Stomach (tissue), 9 donors: Measurements from ENCODE around the gene TCF7L1. TPM values are rescaled to one million over a fixed set of nuclear protein-coding genes. Genes with fewer than 3 reads are reported as not detected.

ENCODE experiments used
- DNase-seq, 2 donors: peaks; one replicate each; pipeline versions ENCODE4 v3.0.0 to v3.0.0-alpha.2; 2013 to 2019
- H3K27ac ChIP-seq, 5 donors: fragments of 200-600 bp in 4 of 5; sonication (generic) in 4 of 5; one replicate each; pipeline ENCODE4 v1.5.1; 2013 to 2019; ENCODE audit warnings: mild to moderate bottlenecking in 1 of 5, moderate library complexity in 1 of 5
- H3K27me3 ChIP-seq, 3 donors: fragments of 200-600 bp; sonication (generic); one replicate each; pipeline ENCODE4 v1.5.1; 2017 to 2019; ENCODE audit warnings: mixed run types in 1 of 3
- H3K36me3 ChIP-seq, 4 donors: fragments of 200-600 bp; sonication (generic); 1 replicate in 3 of 4; 2 replicates in 1 of 4; pipeline ENCODE4 v1.5.1; 2016 to 2019
- H3K4me1 ChIP-seq, 4 donors: fragments of 200-600 bp; sonication (generic); one replicate each; pipeline ENCODE4 v1.5.1; 2016 to 2019
- H3K4me3 ChIP-seq, 4 donors: fragments of 200-600 bp; sonication (generic) in 3 of 4; one replicate each; pipeline ENCODE4 v1.5.1; 2016 to 2019; ENCODE audit warnings: mild to moderate bottlenecking in 1 of 4
- H3K9me3 ChIP-seq, 4 donors: fragments of 200-600 bp; sonication (generic); one replicate each; pipeline ENCODE4 v1.5.1; 2016 to 2019
- EP300 ChIP-seq: sonication (generic); formaldehyde crosslinking; IDR thresholded peaks from one replicate; pipeline ENCODE4 v1.6.1; 2017; ENCODE audit warnings: antibody characterized with exemption
- POLR2A ChIP-seq, 4 donors: fragments of 450-650 bp; IDR thresholded peaks; one replicate each; pipeline ENCODE4 v1.6.1; 2016; ENCODE audit warnings: antibody characterized with exemption in 4 of 4, control low read depth in 2 of 4, mild to moderate bottlenecking in 1 of 4, moderate library complexity in 1 of 4
- POLR2AphosphoS5 ChIP-seq, 3 donors: sonication (generic); formaldehyde crosslinking; IDR thresholded peaks; one replicate each; pipeline ENCODE4 v1.6.1; 2016; ENCODE audit warnings: antibody characterized with exemption in 3 of 3
- WGBS, 5 donors: extraction: QIAGEN DNeasy Blood & Tissue Kit in 3 of 5; methylation state at CpG; one replicate each; pipeline versions ENCODE4 v1.1.5 to v1.1.7; 2013 to 2018; 5-methylcytosine and 5-hydroxymethylcytosine counted together
- intact Hi-C: fragments of 100-400 bp; cut with DNase I; formaldehyde crosslinking; loops from one replicate; pipeline ENCODE4 v1.15.1; 2023; ENCODE audit warnings: low total_unique reads
- polyA plus RNA-seq, 3 donors: library from polyadenylated mRNA; stranded (reverse); fragments of 200-250 nt; gene quantifications; one replicate each; pipeline ENCODE4 v1.2.3, GENCODE V29; 2013
- total RNA-seq, 5 donors: library from RNA; depleted of rRNA; stranded (reverse); fragments of >200 nt; gene quantifications; one replicate each; pipeline versions ENCODE4 v1.1.0 to v1.2.3, GENCODE V29; 2014 to 2016
- TF ChIP-seq, protein P1 (sequence below), 7 experiments: fragments of 450-650 bp in 4 of 7; fragments of 200-600 bp in 3 of 7; sonication (generic) in 3 of 7; IDR thresholded peaks; one replicate each; pipeline ENCODE4 v1.5.1; 2016 to 2019; ENCODE audit warnings: antibody characterized with exemption in 7 of 7, control low read depth in 2 of 7, mild to moderate bottlenecking in 1 of 7
- donor health status: healthy with polysubstance abuse.
- donor health status: Bipolar disorder and iron deficiency.
- donor health status: healthy.

TCF7L1 gene
- total and polyA plus RNA-seq, 8 donors = 0.45 to 8.3 (median 4.9) TPM; not detected in 1

DNA sequence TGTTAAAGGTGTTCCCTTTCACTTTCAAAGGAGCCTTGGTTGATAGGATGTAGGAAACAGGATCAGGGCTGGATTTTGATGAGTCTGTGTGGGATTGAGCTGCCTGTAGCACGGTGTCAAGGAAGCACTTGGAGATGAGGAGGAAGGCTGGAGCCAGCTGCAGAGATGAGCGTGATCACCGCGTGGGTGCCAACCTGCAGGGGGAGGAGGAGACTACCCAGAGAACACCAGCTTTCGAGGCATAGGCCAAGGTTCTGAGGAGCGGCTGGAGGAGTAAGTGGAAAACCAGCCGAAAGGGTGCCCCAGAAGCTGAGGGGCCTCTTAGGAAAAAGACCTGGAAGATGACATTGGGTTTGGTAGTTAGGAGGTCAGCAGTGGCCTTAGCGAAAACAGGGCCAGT is 130.4 kb downstream of the TCF7L1 start:
- Histone ChIP-seq H3K9me3 (no peaks in the 10 kb centered on the region), H3K27ac (no peak overlapping the region), H3K4me1 (peaks cover 0 to 39% (median 20%) of the 10 kb centered on the region in 4 donors), H3K27me3 (no peaks in the 10 kb centered on the region), H3K36me3 (no peaks in the 10 kb centered on the region), H3K4me3 (no peak overlapping the region)
- no peak for TF ChIP-seq POLR2A (IDR thresholded peaks at IDR 0.05)
- no peak for TF ChIP-seq EP300
- no peak for TF ChIP-seq POLR2AphosphoS5 (IDR thresholded peaks at IDR 0.05)
- TF ChIP-seq, protein P1, sequence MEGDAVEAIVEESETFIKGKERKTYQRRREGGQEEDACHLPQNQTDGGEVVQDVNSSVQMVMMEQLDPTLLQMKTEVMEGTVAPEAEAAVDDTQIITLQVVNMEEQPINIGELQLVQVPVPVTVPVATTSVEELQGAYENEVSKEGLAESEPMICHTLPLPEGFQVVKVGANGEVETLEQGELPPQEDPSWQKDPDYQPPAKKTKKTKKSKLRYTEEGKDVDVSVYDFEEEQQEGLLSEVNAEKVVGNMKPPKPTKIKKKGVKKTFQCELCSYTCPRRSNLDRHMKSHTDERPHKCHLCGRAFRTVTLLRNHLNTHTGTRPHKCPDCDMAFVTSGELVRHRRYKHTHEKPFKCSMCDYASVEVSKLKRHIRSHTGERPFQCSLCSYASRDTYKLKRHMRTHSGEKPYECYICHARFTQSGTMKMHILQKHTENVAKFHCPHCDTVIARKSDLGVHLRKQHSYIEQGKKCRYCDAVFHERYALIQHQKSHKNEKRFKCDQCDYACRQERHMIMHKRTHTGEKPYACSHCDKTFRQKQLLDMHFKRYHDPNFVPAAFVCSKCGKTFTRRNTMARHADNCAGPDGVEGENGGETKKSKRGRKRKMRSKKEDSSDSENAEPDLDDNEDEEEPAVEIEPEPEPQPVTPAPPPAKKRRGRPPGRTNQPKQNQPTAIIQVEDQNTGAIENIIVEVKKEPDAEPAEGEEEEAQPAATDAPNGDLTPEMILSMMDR (IDR thresholded peaks at IDR 0.05) = no peak
- WGBS, 5 donors = 85 to 94% (median 89%) methylated on average over 8 of the region's 8 CpGs
- intact Hi-C loops = no loop called here
- no peak for DNase-seq

DNA sequence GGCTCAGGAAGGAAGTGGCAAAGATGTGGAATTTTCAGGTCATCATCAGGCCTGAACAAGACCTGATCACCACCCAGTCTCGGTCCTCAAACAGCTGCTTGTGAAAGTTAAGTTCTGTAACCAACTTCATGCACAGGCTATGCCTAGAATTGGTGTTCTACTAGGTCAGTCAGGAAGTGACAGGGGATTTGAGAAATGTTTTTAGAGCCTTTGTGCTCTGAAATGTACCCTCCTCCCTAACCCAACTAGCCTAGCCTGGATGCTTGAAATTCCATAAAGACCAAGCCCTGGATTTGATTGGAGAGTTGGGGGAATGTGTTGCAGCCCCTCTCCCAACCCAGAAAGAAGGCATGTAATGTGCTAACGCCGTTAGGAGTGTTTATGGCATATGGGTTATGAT is 131.3 kb downstream of the TCF7L1 start:
- Histone ChIP-seq H3K36me3 (no peaks in the 10 kb centered on the region), H3K9me3 (no peaks in the 10 kb centered on the region), H3K27me3 (no peaks in the 10 kb centered on the region), H3K4me1 (peaks cover 0 to 31% (median 14%) of the 10 kb centered on the region in 4 donors), H3K27ac (no peak overlapping the region), H3K4me3 (no peak overlapping the region)
- DNase-seq = no peak
- 77 to 93% (median 89%) methylated on average over 3 of the region's 3 CpGs for WGBS, 5 donors
- intact Hi-C loops = no loop called here
- TF ChIP-seq POLR2AphosphoS5 (IDR thresholded peaks at IDR 0.05) (no peak), EP300 (no peak), POLR2A (IDR thresholded peaks at IDR 0.05) (no peak)
- TF ChIP-seq, protein P1 (IDR thresholded peaks at IDR 0.05) = no peak

DNA sequence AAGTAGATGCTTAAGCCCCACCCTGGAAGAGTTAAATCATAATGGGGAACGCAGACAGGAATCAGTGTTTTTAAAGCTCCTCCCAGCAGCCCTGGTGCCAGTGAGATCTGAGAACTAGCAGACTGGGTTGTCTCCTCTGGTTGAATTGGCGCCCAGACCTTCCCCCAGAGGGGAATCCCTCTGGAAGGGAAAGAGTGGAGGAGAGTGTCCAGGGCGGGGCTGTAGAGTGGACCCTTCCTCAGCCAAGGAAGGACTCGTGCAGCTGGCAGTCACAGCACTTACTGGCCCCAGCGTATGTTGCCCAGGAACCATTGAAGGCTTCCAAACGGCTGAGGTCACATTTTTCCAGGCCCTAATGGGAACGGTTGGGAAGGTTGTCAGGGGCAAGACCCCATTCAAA is 132.1 kb downstream of the TCF7L1 start:
- intact Hi-C loops = no loop called here
- Histone ChIP-seq H3K4me3 (no peak overlapping the region), H3K36me3 (no peaks in the 10 kb centered on the region), H3K4me1 (peaks cover 7 to 32% (median 17%) of the 10 kb centered on the region in 4 donors), H3K9me3 (no peaks in the 10 kb centered on the region), H3K27me3 (no peaks in the 10 kb centered on the region), H3K27ac (peak overlapping the region in 1 of 5 donors; percentile 2)
- DNase-seq = peak in 1 of 2 donors; percentile 81
- TF ChIP-seq POLR2A (IDR thresholded peaks at IDR 0.05) (no peak), POLR2AphosphoS5 (IDR thresholded peaks at IDR 0.05) (no peak), EP300 (no peak)
- TF ChIP-seq, protein P1 (IDR thresholded peaks at IDR 0.05) = no peak
- 37 to 64% (median 54%) methylated on average over 7 of the region's 7 CpGs for WGBS, 5 donors

DNA sequence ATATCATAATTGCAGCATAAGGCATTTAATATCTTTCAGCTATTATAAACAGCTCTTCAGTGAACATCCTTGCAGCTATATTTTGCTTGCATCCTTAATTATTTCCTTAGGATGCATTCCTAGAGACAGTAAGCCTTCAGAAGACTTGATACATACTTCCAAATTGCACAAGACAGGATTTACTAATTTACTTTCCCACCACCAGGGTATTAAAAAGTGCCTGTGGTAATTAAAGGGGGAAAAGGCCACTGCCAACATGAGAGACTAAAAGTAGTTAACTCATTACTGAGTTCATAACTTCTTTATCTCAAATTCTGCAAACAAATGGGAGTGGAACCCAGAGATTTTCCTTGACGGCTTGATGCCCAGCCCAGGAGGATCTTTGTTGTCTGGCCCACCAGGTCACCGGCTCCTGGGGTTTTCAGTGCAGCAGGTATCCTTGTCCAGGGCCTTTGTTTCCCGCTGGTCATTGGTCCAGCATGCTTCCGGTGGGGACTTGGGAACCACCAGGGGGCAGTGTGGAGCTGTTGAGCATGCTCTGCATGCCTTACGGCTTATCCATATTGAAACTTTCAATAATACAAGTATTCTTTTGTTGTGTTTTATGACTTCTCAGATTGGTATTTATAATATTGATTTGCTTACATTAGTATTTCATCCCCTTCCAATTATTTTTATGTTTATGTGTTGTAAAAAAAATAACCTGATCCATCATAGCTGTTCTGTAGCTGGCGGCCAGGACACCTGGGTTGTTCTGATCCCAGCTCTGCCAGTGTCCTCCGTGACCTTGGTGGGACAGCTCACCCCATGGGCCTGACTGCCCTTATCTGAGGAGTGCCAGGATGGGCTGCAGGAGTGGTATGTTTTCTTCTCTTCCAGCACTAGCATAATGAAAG is 133.2 kb downstream of the TCF7L1 start:
- 30 to 38% (median 36%) methylated on average over 7 of the region's 7 CpGs for WGBS, 5 donors
- TF ChIP-seq POLR2A (IDR thresholded peaks at IDR 0.05) = no peak
- TF ChIP-seq, protein P1 (IDR thresholded peaks at IDR 0.05) = peak in 5 of 7 experiments; percentile 37 to 93 (median 80)
- no peak for TF ChIP-seq POLR2AphosphoS5 (IDR thresholded peaks at IDR 0.05)
- TF ChIP-seq EP300 = no peak
- peaks cover 9 to 35% (median 21%) of the 10 kb centered on the region in 4 donors for H3K4me1 ChIP-seq
- no peaks in the 10 kb centered on the region for H3K27me3 ChIP-seq
- H3K36me3 ChIP-seq = no peaks in the 10 kb centered on the region
- intact Hi-C loops = no loop called here
- H3K4me3 ChIP-seq = no peak overlapping the region
- peak; percentile 86 to 87 for DNase-seq
- no peak overlapping the region for H3K27ac ChIP-seq
- no peaks in the 10 kb centered on the region for H3K9me3 ChIP-seq
